GM19452 (cell line): Measurements from ENCODE around the gene DBT.
"Not testable (repeated sequence)": the region's sequence is repeated elsewhere in the genome, so short reads cannot be mapped to it uniquely, and the experiment has no call there.

Experiments used
- ATAC-seq: cut with Tn5 transposase; IDR thresholded peaks from one replicate; pipeline ENCODE4 v1.9.1; 2021; ENCODE audit not compliant: unreplicated experiment

Gene DBT

DNA sequence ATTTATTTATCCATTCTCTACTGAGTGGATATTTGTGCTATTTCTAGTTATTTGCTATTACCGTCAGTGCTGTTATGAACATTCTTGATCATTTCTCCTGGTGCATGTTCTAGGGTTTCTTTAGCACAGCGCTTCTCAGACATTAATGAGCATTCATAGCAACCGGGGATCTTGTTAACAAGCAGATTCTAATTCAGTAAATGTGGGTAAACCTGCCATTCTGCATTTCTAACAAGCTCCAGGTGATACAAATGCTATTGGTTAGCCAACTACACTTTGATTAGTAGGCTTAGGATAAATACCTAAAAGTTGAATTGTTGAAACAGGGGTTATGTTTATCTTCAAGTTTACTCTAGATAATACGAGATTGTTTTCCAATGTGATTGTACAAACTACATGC lies 3.3 kb upstream of the DBT start:
- no peak for ATAC-seq

DNA sequence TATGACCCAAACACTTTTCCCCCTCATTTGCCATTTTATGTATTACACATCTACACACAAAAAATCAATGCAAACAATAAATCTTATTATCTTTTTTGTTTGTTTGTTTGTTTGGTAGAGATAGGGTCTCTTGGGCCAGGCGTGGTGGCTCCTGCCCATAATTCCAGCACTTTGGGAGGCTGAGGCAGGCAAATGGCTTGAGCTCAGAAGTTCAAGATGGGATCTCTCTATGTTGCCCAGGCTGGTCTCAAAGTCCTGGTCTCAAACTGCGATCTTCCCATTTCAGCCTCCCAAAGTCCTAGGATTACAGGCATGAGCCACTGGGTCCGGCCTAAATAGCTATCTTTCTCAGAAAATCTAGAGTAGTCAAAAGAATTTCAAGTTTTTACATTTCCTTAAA lies 1.2 kb upstream of the DBT start:
- ATAC-seq = no peak

DNA sequence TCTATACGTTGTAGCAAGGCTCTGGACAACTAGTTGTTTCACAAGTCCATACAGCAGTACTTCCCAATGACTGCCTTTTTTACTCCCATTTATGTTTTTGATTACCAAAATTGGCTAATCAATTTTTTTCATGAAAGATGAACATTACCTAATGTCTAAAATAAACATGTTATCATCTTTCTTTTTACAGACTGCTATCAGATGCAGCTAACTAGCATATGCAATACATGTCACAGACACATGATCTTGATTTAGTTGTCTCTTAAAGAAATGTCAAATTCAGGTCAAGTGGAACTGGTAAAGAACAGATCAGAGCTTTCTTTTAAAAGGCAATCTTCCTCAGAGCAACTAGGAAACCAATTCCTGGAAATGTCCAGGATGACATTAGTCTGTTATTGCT lies 630 bp upstream of the DBT start:
- ATAC-seq = no peak

DNA sequence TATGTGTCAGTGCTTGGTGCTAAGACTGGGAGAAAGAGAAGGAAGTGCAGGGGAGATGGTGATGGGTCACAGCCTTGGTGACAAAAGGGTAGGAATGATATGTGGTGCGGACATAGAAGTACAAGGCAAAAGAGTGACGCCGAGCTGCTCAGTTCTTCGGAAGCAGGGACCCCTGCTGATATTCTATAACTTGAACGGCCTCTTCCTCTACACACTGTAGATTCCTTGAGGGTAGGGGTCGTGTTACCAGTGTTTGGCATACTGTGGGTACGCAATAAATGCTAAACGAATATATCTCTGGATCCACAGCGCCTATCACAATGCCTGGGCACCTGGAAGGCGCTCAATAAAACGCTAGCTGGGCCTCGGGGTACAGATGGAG lies 488 bp downstream of the DBT start:
- no peak for ATAC-seq

DNA sequence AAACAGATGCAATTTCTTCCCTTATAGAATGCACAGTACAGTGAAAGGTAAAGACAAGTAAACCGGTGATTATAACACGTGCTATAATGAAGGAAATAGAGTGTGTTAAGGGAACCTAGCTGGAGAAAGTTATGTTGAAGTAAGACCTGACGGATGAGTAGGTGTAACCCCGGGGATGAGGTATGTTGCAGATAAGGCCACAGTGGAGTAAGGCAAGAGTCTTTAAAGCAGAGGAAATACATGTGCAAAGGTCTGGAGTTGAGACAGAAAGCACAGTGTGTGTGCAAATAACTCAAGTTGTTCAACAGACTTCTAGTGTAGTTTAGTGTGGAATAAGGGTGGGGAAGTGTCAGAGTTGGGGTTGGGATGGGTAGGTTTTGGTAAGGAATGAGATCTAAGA lies 2.9 kb downstream of the DBT start:
- no peak for ATAC-seq

- no peak for ATAC-seq
Observed at GRCh38 chr1:100240631-100241030, 9.0 kb downstream of the DBT start.

- ATAC-seq = no peak
Observed at GRCh38 chr1:100239961-100240360, 9.7 kb downstream of the DBT start.

GRCh38 chr1:100237091-100237490 lies 12.5 kb downstream of the DBT start:
- no peak for ATAC-seq

GRCh38 chr1:100234432-100234831 lies 15.2 kb downstream of the DBT start:
- no peak for ATAC-seq

- not testable (repeated sequence) for ATAC-seq
Observed at GRCh38 chr1:100233566-100233965, 16.1 kb downstream of the DBT start.

GRCh38 chr1:100232156-100232555 lies 17.5 kb downstream of the DBT start:
- ATAC-seq = no peak

DNA sequence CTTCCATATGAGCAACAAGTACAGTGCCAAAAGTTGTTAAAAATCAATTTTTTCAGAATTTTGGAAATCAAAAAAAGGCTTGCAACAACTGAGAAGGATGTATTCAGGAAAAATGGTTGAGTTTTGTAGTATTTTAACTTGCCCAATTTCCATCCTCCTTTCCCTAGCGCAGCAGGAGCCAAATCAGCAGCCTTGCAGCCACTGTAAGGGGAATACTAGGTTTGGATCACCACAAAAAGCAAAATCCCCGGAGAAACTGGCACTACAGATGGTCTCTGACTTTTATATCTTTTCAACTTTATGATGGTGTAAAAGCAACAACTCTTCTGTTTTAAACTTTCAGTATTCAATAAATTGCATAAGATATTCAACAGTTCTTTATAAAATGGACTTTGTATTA lies 17.9 kb downstream of the DBT start:
- no peak for ATAC-seq

- no peak for ATAC-seq
Observed at GRCh38 chr1:100230765-100231164, 18.9 kb downstream of the DBT start.

DNA sequence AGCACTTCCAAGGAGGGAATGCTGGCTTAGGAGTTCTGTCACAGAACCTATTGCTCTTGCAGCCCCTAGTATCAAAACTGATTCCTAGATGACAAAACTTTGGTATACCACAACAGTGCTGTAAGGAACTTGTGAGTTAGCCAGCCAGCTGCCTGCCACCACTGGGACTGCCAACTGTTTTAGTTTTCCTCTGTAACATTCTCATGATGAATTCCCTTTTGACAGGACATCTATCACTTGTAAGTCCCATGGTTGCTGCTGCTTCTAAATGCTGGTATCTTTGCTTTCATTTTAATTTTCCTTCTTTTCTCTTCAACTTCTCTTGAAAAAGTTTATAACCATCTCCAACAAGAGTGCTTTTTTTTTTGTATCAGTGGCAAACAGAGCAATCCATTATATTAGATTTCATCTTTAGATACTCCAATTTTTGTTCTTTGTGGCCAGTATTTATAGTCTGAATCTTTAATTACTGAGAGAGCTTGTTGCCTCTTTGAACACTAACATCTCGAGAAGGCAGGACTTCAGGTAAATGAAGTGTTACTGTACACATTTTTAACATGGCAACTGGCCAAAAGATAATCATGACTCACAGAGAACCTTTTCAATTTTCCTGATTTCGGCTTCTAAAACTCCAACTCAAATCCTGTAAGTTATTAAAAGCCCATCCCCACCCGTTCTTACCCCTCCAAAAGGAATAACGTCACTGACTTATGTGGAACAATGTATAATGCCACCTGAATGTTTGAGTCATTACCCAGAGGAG lies 19.8 kb downstream of the DBT start:
- no peak for ATAC-seq

DNA sequence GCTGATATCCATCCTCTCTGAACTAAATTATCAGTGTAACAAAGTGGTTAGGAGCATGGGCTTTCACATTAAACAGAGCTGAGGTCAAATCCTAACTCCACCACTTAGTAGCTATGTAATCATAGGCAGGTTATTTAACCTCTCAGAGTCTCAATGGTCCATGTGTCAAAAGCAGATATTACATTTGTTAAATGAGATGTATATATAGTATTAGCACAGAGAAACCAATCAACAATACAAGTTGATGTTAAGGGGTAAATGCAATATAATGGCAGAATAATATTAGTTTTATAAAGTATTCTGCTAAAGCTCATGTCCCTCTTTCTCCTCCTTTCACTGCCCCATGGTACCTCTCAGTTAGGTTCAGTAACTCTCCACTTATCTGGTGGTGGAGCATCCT lies 27.2 kb downstream of the DBT start:
- ATAC-seq = no peak

- no peak for ATAC-seq
Observed at GRCh38 chr1:100219883-100220282, 29.8 kb downstream of the DBT start.

- no peak for ATAC-seq
Observed at GRCh38 chr1:100219457-100219856, 30.2 kb downstream of the DBT start.

- ATAC-seq = no peak
Observed at GRCh38 chr1:100217834-100218233, 31.8 kb downstream of the DBT start.

GRCh38 chr1:100215101-100215500 lies 34.5 kb downstream of the DBT start:
- ATAC-seq = no peak

GRCh38 chr1:100213141-100213540 lies 36.5 kb downstream of the DBT start:
- no peak for ATAC-seq

- no peak for ATAC-seq
Observed at GRCh38 chr1:100206301-100206700, 43.3 kb downstream of the DBT start.

DNA sequence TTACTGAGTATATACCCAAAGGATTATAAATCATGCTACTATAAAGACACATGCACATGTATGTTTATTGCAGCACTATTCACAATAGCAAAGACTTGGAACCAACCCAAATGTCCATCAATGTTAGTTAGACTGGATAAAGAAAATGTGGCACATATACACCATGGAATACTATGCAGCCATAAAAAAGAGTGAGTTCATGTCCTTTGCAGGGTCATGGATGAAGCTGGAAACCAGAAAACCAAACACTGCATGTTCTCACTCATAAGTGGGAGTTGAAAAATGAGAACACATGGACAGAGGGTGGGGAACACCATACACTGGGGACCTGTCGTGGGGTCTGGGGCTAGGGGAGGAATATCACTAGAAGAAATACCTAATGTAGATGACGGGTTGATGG lies 44.0 kb downstream of the DBT start:
- ATAC-seq = not testable (repeated sequence)

DNA sequence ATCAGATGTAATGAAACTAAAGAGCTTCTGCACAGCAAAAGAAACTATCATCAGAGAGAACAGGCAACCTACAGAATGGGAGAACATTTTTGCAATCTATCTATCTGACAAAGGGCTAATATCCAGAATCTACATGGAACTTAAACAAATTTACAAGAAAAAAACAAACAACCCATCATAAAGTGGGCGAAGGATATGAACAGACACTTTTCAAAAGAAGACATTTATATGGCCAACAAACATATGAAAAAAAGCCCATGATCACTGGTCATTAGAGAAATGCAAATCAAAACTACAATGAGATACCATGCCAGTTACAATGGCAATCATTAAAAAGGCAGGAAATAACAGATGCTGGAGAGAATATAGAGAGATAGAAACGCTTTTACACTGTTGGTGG lies 44.5 kb downstream of the DBT start:
- ATAC-seq = not testable (repeated sequence)
